Liver (tissue), 3 donors: Measurements from ENCODE around the gene RARG.

ENCODE experiments used
- CTCF ChIP-seq: fragments of 150-350 bp; IDR thresholded peaks from 2 replicates; pipeline ENCODE4 v1.5.1; 2017; ENCODE audit warnings: improper control_type of control experiment, low read depth, low read length; ENCODE audit not compliant: missing input control
- EGR1 ChIP-seq, 2 donors: IDR thresholded peaks; 2 replicates each; pipeline ENCODE4 v1.6.1; 2016 to 2018; ENCODE audit warnings: antibody characterized with exemption in 2 of 2, low read depth in 2 of 2
- REST ChIP-seq: IDR thresholded peaks from 2 replicates; pipeline ENCODE4 v1.6.1; 2016; ENCODE audit warnings: antibody characterized with exemption, mild to moderate bottlenecking
- TAF1 ChIP-seq: conservative IDR thresholded peaks from 2 replicates; pipeline ENCODE4 v1.6.1; 2016; ENCODE audit warnings: antibody characterized with exemption, mild to moderate bottlenecking
- donor health status: healthy.
- donor health status: healthy.

- TF ChIP-seq CTCF = no peak
- no peak for TF ChIP-seq REST
- TF ChIP-seq EGR1 (IDR thresholded peaks at IDR 0.05; ENCODE audit: low read depth in 2 of 2) = no peak
- TF ChIP-seq TAF1 = no peak
These were observed 24.0 kb upstream of the RARG start for GRCh38 chr12:53255996-53256395.
